ENCODE results near the gene CARF.

GRCh38 chr2:202911203-202911511 lies 918 bp upstream of the CARF start:
- TF ChIP-seq CTCF (conservative IDR thresholded peaks at IDR 0.05 in 1 of 2, IDR thresholded peaks at IDR 0.05 in 1 of 2; ENCODE audit: extremely low read depth in 1 of 2, insufficient read depth in 1 of 2, low read depth in 1 of 2, low read length in 2 of 2), result no peak
- no peak for TF ChIP-seq EZH2 (IDR thresholded peaks at IDR 0.05; ENCODE audit: borderline replicate concordance, low read length)

Data from mammary epithelial cell (primary cell).